ENCODE measurements around the gene DNAJC17. TPM values are rescaled to one million over a fixed set of nuclear protein-coding genes. Genes with fewer than 3 reads are reported as not detected.
A peak's percentile ranks its signal among the peaks of the same experiment; 100 is the strongest.

The DNAJC17 gene
- total and polyA plus RNA-seq, 2 of the 13 experiments (the other 11 are each of a cell fraction or from before 2014, with no cell fraction given): 22.2 to 26.5 TPM

DNA sequence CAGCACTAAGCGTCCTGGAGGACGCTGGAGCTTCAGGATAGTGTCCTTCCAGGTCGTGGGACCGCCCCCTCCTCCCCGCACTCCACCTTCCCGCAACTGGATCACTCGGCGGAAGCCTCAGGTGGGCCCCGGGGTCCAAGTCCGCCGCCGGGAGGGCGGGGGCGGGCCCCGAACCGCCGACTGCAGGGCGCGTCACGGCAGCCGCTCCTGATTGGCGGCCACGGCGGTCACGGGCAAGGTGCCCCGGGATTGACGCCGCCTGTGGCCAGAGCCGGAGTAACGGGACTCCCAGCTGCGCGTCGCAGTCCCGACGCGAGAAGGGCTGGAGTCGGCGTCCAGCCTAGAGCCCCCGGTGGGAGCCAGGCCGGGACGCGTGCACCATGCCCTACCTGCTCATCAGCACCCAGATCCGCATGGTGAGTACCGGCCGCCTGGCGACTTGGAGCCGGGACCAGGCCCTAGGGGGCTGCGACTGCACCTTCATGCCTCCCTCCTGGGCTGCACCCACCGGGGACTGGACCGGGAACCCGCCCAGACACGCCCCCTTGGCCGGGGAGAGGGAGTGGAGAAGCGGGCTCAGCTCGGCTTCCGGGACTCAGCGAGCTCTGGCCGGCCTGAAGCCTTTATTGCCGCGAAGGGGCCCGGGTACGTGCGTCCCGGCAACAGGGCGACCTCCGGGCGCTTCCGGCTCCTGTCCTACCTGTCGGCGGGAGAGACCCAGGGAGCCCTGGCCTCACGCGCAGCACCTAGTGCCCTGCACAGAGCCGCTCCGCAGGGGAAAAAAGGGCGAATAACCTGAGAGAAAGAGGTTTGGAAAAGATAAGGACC lies 43.3 kb downstream of the DNAJC17 start, which contains the start of gene GCHFR:
Gene GCHFR (plus strand): TSS at position 268 of the 828 bp plus-strand sequence. CDS start 113 bp downstream, at position 381.
- CTCF ChIA-PET (ENCODE audit: low intra/inter-chr PET ratio, low total read pairs): interaction anchor here (1.7 kb wide), 1 partner anchor 19 kb away, joined by 4 read pairs; no protein-coding TSS in a partner anchor
- 2% methylated on average over 22 of the region's 75 CpGs for WGBS (ENCODE audit: low lambda C conversion rate)
- peak; percentile 85; the same call in 1 of the 2 replicates for TF ChIP-seq SIN3A (IDR thresholded peaks at IDR 0.05; ENCODE audit: borderline replicate concordance, low read depth, low read length)
- 0 out of 2 replicates have a peak, but pooled peaks have one; percentile 68 for TF ChIP-seq CBFB (CRISPR knock-in tag; IDR thresholded peaks at IDR 0.05)
- no peak for TF ChIP-seq SMARCE1 (IDR thresholded peaks at IDR 0.05; ENCODE audit: borderline replicate concordance)
- peak; percentile 65 for TF ChIP-seq DRAP1 (CRISPR knock-in tag; IDR thresholded peaks at IDR 0.05)
- no peak; a peak in 1 of 4 replicates for TF ChIP-seq KLF16 (CRISPR knock-in tag; IDR thresholded peaks at IDR 0.05)
- TF ChIP-seq ZNF331 (CRISPR knock-in tag; IDR thresholded peaks at IDR 0.05): no peak
- no peak; the same call in 1 of the 2 replicates for TF ChIP-seq HMG20B (CRISPR knock-in tag; conservative IDR thresholded peaks at IDR 0.05)
- peak; percentile 95 for TF ChIP-seq ZNF547 (CRISPR knock-in tag; IDR thresholded peaks at IDR 0.05)
- peak; percentile 74 for TF ChIP-seq ZNF224 (CRISPR knock-in tag; IDR thresholded peaks at IDR 0.05)
- TF ChIP-seq JUN (CRISPR knock-in tag; IDR thresholded peaks at IDR 0.05): peak; percentile 28; the same call in 1 of the 2 replicates
- TF ChIP-seq ZBTB21 (CRISPR knock-in tag; IDR thresholded peaks at IDR 0.05): no peak
- TF ChIP-seq BRF2 (CRISPR knock-in tag; IDR thresholded peaks at IDR 0.05): peak; percentile 19; the same call in 1 of the 2 replicates
- TF ChIP-seq, protein P1, sequence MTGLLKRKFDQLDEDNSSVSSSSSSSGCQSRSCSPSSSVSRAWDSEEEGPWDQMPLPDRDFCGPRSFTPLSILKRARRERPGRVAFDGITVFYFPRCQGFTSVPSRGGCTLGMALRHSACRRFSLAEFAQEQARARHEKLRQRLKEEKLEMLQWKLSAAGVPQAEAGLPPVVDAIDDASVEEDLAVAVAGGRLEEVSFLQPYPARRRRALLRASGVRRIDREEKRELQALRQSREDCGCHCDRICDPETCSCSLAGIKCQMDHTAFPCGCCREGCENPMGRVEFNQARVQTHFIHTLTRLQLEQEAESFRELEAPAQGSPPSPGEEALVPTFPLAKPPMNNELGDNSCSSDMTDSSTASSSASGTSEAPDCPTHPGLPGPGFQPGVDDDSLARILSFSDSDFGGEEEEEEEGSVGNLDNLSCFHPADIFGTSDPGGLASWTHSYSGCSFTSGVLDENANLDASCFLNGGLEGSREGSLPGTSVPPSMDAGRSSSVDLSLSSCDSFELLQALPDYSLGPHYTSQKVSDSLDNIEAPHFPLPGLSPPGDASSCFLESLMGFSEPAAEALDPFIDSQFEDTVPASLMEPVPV (CRISPR knock-in tag; IDR thresholded peaks at IDR 0.05): no peak; the same call in 1 of the 2 replicates
- peak; percentile 33; the same call in 1 of the 2 replicates for TF ChIP-seq ZNF839 (CRISPR knock-in tag; IDR thresholded peaks at IDR 0.05; ENCODE audit: borderline replicate concordance)
- peak; percentile 79 for TF ChIP-seq SPEN (CRISPR knock-in tag; IDR thresholded peaks at IDR 0.05; ENCODE audit: low read depth)
- TF ChIP-seq NFYB (CRISPR knock-in tag; IDR thresholded peaks at IDR 0.05): peak; percentile 88
- TF ChIP-seq ZNF580 (CRISPR knock-in tag; IDR thresholded peaks at IDR 0.05; ENCODE audit: borderline replicate concordance, low read depth): no peak; the same call in 1 of the 2 replicates
- TF ChIP-seq ZNF552 (CRISPR knock-in tag; IDR thresholded peaks at IDR 0.05; ENCODE audit: borderline replicate concordance): peak; percentile 96
- TF ChIP-seq ZNF12 (CRISPR knock-in tag; IDR thresholded peaks at IDR 0.05): peak; percentile 38; the same call in 1 of the 2 replicates
- TF ChIP-seq SKI (IDR thresholded peaks at IDR 0.05; ENCODE audit: partially characterized antibody): peak; percentile 42
- peak; percentile 70; the same call in 1 of the 2 replicates for TF ChIP-seq ETV5 (CRISPR knock-in tag; IDR thresholded peaks at IDR 0.05; ENCODE audit: borderline replicate concordance)

More for the DNA sequence above, 43.3 kb downstream of the DNAJC17 start, which contains the start of gene GCHFR:
- no peaks in the 10 kb centered on the region for H4K20me1 ChIP-seq (ENCODE audit: insufficient read depth, low read length)
- peaks cover 55% of the 10 kb centered on the region for H3K4me1 ChIP-seq (ENCODE audit: insufficient read depth, low read length)
- peaks cover 3 to 16% of the 10 kb centered on the region in 2 experiments; a peak in 4 of 5 replicates for H3K36me3 ChIP-seq (replicated peaks in 1 of 2; ENCODE audit: control insufficient read depth in 1 of 2, insufficient read depth in 2 of 2, low read length in 2 of 2)
- H3K79me2 ChIP-seq (ENCODE audit: insufficient read depth, low read length): peaks cover 11% of the 10 kb centered on the region
- BruUV-seq (replicated peaks): TSS peak; percentile 59
- H3K4me3 ChIP-seq (replicated peaks in 1 of 3; ENCODE audit: insufficient read depth in 1 of 3, low read depth in 2 of 3, low read length in 3 of 3): peak within 1 kb of the TSS; percentile 74 to 81 (median 75)
- ATAC-seq (peak; percentile 83), FAIRE-seq (no peak), DNase-seq (ENCODE audit: low spot score) (peak; percentile 83)
- peak within 1 kb of the TSS; percentile 100 for H3K27ac ChIP-seq (ENCODE audit: extremely low read length, insufficient read depth, low read length)
- POLR2A ChIA-PET: interaction anchor here (0.7 to 2.1 kb wide), 14 partner anchors 8 to 130 kb away, joined by 3 to 16 read pairs (median 4); partner anchors contain the start of genes DNAJC17, RAD51, VPS18 and ZFYVE19
- H3K27me3 ChIP-seq (ENCODE audit: control insufficient read depth in 1 of 2, insufficient read depth in 2 of 2, low read length in 2 of 2): no peaks in the 10 kb centered on the region
- peak within 1 kb of the TSS; percentile 89 for H3K9ac ChIP-seq (ENCODE audit: insufficient read depth, low read depth, low read length)
- H3K4me2 ChIP-seq (ENCODE audit: low read depth, low read length): peak within 1 kb of the TSS; percentile 83
- no peaks in the 10 kb centered on the region for H3K9me3 ChIP-seq (ENCODE audit: low read length)
- H2AFZ ChIP-seq (ENCODE audit: low read length): no peak within 1 kb of the TSS
- intact Hi-C loops (cut with micrococcal nuclease; ENCODE audit: unreplicated experiment) (loop anchor here (5.0 kb wide), 1 partner anchor 197 kb away; the partner anchor contains the start of genes CCDC32 and RPUSD2), in situ Hi-C loops (cut with HindIII; ENCODE audit: extremely low pct_ligation_motif_present, low pct_unique_long_range_greater_than_20kb) (no loop called here)

Measured in HepG2 (cell line).